ENCODE measurements around the gene POU2AF1.

Gene POU2AF1, protein sequence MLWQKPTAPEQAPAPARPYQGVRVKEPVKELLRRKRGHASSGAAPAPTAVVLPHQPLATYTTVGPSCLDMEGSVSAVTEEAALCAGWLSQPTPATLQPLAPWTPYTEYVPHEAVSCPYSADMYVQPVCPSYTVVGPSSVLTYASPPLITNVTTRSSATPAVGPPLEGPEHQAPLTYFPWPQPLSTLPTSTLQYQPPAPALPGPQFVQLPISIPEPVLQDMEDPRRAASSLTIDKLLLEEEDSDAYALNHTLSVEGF

DNA sequence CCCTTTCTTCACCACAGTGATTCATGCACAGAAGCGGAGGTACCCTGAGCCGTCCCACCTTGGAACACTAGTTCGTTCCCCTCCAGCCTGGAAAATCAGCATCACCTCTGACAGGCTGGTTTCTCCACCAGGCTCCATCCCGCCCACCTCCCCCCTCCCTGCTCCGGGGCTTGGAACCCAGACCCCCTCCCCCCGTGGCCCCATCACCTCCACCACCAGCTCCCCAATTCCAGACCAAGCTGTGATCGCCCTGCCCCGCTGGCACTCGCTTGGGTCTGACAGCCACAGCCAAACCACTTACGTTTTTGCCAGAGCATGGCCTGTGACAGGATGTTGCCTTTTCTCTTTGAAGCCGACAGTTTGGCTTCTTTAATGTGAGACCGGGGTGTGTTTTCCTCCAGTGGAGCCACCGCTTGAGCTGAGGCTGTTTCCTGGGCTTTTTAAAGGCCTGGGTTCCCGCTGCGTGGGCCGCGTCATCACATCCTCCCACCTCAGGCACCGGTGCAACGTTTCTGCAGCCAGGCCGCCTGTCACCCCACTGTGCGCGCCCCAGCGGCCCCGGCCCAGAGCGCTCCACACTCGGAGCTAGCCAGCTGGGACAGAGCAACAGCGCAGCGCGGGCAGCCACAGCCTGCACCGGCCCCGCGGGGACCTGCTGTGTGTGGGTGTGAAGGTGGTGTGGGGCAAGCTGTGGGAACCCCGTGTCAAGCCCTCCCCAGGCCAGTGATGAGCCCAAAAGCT lies at the start of gene POU2AF1:
Gene POU2AF1 (minus strand): TSS at position 415 of the 741 bp plus-strand sequence. CDS start 98 bp downstream, at position 317.
- peak; percentile 87 for DNase-seq (ENCODE audit: low read depth)
- H3K4me3 ChIP-seq (ENCODE audit: low read depth, low read length) = peak within 1 kb of the TSS; percentile 84
- TF ChIP-seq, protein P1, sequence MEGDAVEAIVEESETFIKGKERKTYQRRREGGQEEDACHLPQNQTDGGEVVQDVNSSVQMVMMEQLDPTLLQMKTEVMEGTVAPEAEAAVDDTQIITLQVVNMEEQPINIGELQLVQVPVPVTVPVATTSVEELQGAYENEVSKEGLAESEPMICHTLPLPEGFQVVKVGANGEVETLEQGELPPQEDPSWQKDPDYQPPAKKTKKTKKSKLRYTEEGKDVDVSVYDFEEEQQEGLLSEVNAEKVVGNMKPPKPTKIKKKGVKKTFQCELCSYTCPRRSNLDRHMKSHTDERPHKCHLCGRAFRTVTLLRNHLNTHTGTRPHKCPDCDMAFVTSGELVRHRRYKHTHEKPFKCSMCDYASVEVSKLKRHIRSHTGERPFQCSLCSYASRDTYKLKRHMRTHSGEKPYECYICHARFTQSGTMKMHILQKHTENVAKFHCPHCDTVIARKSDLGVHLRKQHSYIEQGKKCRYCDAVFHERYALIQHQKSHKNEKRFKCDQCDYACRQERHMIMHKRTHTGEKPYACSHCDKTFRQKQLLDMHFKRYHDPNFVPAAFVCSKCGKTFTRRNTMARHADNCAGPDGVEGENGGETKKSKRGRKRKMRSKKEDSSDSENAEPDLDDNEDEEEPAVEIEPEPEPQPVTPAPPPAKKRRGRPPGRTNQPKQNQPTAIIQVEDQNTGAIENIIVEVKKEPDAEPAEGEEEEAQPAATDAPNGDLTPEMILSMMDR (IDR thresholded peaks at IDR 0.05; ENCODE audit: low read depth, low read length, missing control alignments) = no peak

DNA sequence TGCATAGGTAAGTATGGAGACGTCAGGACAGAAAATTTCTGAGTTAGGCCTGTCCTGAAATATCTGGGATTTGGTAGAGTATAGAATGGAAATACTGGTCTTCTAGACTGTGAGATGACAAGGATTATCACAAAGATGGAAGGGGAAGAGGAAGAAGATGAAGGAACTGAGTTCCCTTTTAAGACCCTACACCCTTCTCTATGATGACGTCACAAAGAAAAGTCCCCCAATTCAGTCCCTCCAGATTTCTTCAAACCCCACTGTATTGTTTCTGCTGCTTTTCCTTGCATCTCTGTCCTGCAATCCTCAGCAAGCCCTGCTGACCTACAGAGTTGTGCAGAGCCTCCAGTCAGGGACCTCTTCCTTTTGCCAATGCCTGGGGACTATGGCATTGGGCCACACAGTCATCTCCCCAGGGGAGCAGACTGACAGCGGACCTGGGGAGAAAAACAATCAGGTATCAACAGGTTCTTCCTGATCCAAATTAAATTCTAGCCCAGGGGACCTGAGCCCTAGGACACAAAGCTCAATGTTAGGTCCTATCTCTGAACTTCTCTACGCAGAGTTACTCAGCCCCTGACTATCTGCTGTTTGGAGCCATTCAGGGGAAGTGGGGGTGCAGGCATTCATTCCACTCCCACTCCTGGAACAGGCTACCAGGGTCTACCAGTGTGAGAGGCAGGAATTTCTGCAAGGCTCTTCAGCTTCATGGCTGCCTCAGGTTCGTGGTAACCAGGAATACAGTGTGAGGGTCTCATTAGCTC lies 49.2 kb upstream of the POU2AF1 start:
- TF ChIP-seq, protein P1 (IDR thresholded peaks at IDR 0.05; ENCODE audit: low read depth, low read length, missing control alignments) = no peak
- DNase-seq (ENCODE audit: low read depth) = no peak
- no peak overlapping the region for H3K4me3 ChIP-seq (ENCODE audit: low read depth, low read length)

DNA sequence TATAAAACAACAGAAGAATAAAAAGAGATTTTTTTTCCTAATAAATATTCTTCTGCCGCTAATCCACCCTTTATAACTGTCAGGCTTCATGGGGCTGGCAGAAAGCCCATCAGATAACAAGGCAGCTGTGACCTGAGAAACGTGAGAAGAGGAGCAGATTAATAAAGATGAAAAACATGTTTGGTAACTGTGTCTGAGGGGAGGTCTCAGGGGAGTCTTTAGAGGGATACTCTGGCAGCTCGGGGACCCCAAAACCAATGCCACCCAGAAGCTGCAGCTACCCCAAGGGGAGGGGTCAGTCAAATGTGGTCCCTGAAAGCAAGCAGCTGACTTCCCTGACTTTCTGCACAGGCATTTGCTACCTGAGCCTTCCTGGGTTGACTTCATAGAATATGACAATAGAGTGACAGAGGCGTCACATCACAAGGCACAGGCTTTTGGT lies 48.4 kb upstream of the POU2AF1 start:
- no peak for DNase-seq (ENCODE audit: low read depth)

DNA sequence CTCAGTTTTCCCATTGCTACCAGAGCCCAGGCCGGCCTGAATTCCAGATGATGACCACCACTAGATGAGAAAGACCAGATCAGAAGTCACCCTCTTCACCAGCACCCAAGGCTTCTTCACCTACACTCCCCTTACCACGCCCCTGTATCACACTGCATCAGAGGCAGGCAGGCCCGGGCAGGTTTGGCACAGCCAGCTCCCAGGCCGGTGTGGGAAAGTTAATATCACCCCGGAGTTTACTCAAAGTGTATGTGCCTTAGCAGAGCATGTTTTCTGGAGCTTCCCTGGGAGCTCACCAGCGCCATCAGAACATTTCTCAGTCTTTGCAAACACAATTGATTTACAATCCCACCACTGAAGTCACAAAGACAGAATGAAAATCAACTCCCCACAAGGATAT lies 47.5 kb upstream of the POU2AF1 start:
- TF ChIP-seq, protein P1 (IDR thresholded peaks at IDR 0.05; ENCODE audit: low read depth, low read length, missing control alignments) = no peak

More for the DNA sequence above, 48.4 kb upstream of the POU2AF1 start:
- no peak overlapping the region for H3K4me3 ChIP-seq (ENCODE audit: low read depth, low read length)
- TF ChIP-seq, protein P1 (IDR thresholded peaks at IDR 0.05; ENCODE audit: low read depth, low read length, missing control alignments) = no peak

DNA sequence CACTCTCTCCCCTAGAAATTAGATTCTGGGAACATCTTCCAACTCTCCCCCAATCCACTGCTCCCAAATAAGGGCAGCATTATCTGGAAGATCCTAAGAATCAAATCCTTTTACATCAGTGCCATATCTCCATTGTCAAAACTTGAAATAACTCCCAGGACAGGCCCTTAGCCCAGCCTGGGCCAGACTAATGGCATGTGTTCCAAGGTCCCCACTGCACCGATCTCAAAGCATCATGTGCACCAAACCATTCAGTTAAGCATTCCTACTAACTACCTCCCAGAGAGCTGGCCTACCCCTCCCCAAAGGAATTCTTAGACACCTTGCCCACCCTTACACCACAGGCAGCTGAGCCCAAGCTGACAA lies 44.2 kb upstream of the POU2AF1 start:
- H3K4me3 ChIP-seq (ENCODE audit: low read depth, low read length) = no peak overlapping the region
- TF ChIP-seq, protein P1 (IDR thresholded peaks at IDR 0.05; ENCODE audit: low read depth, low read length, missing control alignments) = no peak
- no peak for DNase-seq (ENCODE audit: low read depth)

More for the DNA sequence above, 47.5 kb upstream of the POU2AF1 start:
- DNase-seq (ENCODE audit: low read depth) = no peak
- no peak overlapping the region for H3K4me3 ChIP-seq (ENCODE audit: low read depth, low read length)

DNA sequence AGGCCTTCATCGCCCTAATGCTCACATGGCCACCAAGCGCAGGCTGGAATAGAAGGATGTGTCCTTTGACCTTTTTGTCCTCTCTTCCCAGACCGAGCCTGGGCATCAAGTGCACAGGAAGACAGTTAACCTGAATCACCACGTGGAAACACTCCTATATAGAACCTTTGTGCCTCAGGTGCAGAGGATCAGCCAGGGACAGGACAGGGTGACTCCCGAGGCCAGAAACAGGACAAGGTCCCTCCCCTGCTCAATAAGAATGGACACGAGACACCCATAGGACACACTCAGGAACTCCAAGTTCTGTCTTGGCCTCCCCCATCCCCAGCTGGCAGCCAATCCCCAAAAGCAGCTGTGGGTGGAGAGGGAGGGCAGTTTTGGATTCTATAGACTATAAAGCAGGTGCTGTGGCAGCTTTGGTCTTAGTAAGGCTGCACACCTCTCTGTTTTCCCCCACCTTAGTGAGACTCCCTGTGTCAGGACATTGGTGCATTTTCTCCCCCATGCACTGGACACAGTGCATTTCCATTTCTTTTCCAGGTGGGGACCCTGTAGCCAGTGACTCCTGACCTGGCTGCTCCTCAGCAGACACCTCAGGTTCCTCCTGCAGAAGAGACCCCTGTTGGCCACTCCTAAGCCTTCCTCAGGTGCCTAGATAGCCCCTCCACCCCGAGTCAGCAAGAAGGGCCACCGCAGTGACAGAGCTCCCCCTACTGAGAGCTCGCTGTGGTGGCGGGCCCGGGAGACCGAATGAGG lies 43.6 kb upstream of the POU2AF1 start:
- H3K4me3 ChIP-seq (ENCODE audit: low read depth, low read length) = no peak overlapping the region
- peak; percentile 48 for DNase-seq (ENCODE audit: low read depth)
- TF ChIP-seq, protein P1 (IDR thresholded peaks at IDR 0.05; ENCODE audit: low read depth, low read length, missing control alignments) = peak; percentile 95
